AG09319 (cell line): ENCODE data around the gene NATD1.

ENCODE experiments used
- DNase-seq: peaks from one replicate; pipeline ENCODE4 v3.0.0-alpha.2; 2010; ENCODE audit warnings: low read depth; ENCODE audit errors: extremely low read depth
- CTCF ChIP-seq: IDR thresholded peaks from 2 replicates; pipeline ENCODE4 v1.5.1; 2011; ENCODE audit warnings: low read depth, mild to moderate bottlenecking, inconsistent platforms, low read length, moderate library complexity

Gene NATD1

GRCh38 chr17:21248500-21248899 is 4.7 kb downstream of the NATD1 start:
- no peak for DNase-seq
- no peak for TF ChIP-seq CTCF

GRCh38 chr17:21247552-21248258 is 5.5 kb downstream of the NATD1 start:
- DNase-seq = no peak
- TF ChIP-seq CTCF = no peak

- DNase-seq = no peak
- no peak for TF ChIP-seq CTCF
These were observed 6.5 kb downstream of the NATD1 start for GRCh38 chr17:21246698-21247097.

GRCh38 chr17:21245639-21246084 is 7.5 kb downstream of the NATD1 start:
- TF ChIP-seq CTCF = no peak
- DNase-seq = no peak

- no peak for TF ChIP-seq CTCF
- no peak for DNase-seq
These were observed 9.5 kb downstream of the NATD1 start for GRCh38 chr17:21243516-21244303.

- no peak for TF ChIP-seq CTCF
- DNase-seq = no peak
These were observed 10.3 kb downstream of the NATD1 start for GRCh38 chr17:21242780-21243515.
